HG03378 (cell line): ENCODE results near the gene TOP2B.

ENCODE experiments used
- ATAC-seq: cut with Tn5 transposase; IDR thresholded peaks from one replicate; pipeline ENCODE4 v1.9.1; 2021; ENCODE audit warnings: mild to moderate bottlenecking, moderate library complexity; ENCODE audit not compliant: unreplicated experiment

The TOP2B gene

GRCh38 chr3:25584011-25584789 lies 80.5 kb downstream of the TOP2B start:
- ATAC-seq = no peak

GRCh38 chr3:25583343-25583742 lies 81.4 kb downstream of the TOP2B start:
- no peak for ATAC-seq

- no peak for ATAC-seq
Observed at GRCh38 chr3:25582242-25582641, 82.5 kb downstream of the TOP2B start.

GRCh38 chr3:25581823-25582222 lies 82.9 kb downstream of the TOP2B start:
- ATAC-seq = no peak

GRCh38 chr3:25581335-25581734 lies 83.4 kb downstream of the TOP2B start:
- no peak for ATAC-seq

GRCh38 chr3:25580534-25580933 lies 84.2 kb downstream of the TOP2B start:
- no peak for ATAC-seq

GRCh38 chr3:25578059-25578458 lies 86.6 kb downstream of the TOP2B start:
- ATAC-seq = no peak

- no peak for ATAC-seq
Observed at GRCh38 chr3:25576831-25577454, 87.8 kb downstream of the TOP2B start.

GRCh38 chr3:25576146-25576545 lies 88.6 kb downstream of the TOP2B start:
- ATAC-seq = no peak

GRCh38 chr3:25575001-25575400 lies 89.7 kb downstream of the TOP2B start:
- ATAC-seq = no peak

- ATAC-seq = no peak
Observed at GRCh38 chr3:25574172-25574765, 90.4 kb downstream of the TOP2B start.

GRCh38 chr3:25573386-25574171 lies 91.1 kb downstream of the TOP2B start:
- no peak for ATAC-seq

- no peak for ATAC-seq
Observed at GRCh38 chr3:25572919-25573385, 91.8 kb downstream of the TOP2B start.

GRCh38 chr3:25572336-25572735 lies 92.4 kb downstream of the TOP2B start:
- ATAC-seq = no peak

- ATAC-seq = no peak
Observed at GRCh38 chr3:25571285-25571684, 93.4 kb downstream of the TOP2B start.

GRCh38 chr3:25568525-25569078 lies 96.1 kb downstream of the TOP2B start:
- no peak for ATAC-seq

GRCh38 chr3:25567806-25568524 lies 96.7 kb downstream of the TOP2B start:
- ATAC-seq = no peak

GRCh38 chr3:25567388-25567787 lies 97.3 kb downstream of the TOP2B start:
- no peak for ATAC-seq

- ATAC-seq = no peak
Observed at GRCh38 chr3:25566358-25566920, 98.3 kb downstream of the TOP2B start.

- ATAC-seq = no peak
Observed at GRCh38 chr3:25565807-25566206, 98.9 kb downstream of the TOP2B start.
